ENCODE results near the gene NES.

DNA sequence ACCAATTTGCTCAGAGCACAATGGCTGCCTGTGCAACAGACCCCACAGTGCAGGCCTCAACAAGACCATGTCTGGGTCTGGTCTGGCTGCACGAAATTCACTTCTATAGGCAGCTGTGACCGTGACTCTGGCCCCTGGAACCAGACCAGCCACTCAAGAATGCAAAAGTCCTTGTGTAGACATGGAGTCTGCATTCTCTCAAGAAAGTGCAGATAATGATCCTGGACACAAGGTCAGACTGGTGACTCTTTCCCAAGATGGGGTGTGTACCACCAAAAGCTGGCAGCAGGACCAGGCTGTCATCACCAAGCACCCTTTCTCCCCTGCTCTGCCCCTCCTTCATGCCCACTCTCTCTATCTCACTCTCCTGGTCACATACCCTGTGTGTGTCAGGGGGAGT is 43.9 kb upstream of the NES start:
- TF ChIP-seq, protein P1, sequence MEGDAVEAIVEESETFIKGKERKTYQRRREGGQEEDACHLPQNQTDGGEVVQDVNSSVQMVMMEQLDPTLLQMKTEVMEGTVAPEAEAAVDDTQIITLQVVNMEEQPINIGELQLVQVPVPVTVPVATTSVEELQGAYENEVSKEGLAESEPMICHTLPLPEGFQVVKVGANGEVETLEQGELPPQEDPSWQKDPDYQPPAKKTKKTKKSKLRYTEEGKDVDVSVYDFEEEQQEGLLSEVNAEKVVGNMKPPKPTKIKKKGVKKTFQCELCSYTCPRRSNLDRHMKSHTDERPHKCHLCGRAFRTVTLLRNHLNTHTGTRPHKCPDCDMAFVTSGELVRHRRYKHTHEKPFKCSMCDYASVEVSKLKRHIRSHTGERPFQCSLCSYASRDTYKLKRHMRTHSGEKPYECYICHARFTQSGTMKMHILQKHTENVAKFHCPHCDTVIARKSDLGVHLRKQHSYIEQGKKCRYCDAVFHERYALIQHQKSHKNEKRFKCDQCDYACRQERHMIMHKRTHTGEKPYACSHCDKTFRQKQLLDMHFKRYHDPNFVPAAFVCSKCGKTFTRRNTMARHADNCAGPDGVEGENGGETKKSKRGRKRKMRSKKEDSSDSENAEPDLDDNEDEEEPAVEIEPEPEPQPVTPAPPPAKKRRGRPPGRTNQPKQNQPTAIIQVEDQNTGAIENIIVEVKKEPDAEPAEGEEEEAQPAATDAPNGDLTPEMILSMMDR (IDR thresholded peaks at IDR 0.05): no peak
- TF ChIP-seq POLR2AphosphoS5 (IDR thresholded peaks at IDR 0.05): no peak

Data from esophagus muscularis mucosa (tissue), 3 donors.